ENCODE results near the gene ASPSCR1.
"Not testable (repeated sequence)": the region's sequence is repeated elsewhere in the genome, so short reads cannot be mapped to it uniquely, and the experiment has no call there.

Gene ASPSCR1

GRCh38 chr17:81944858-81945257, 32.6 kb upstream of the ASPSCR1 start:
- TF ChIP-seq CTCF (IDR thresholded peaks at IDR 0.05; ENCODE audit: low read length, missing control alignments): no peak
- DNase-seq (ENCODE audit: low read depth): no peak
- H3K4me3 ChIP-seq (replicated peaks; ENCODE audit: low read depth, low read length): no peak overlapping the region

GRCh38 chr17:81947189-81947588, 30.2 kb upstream of the ASPSCR1 start, which contains the start of gene MYADML2:
TSS of gene MYADML2 (minus strand) at chr17:81947233. CDS start at chr17:81941741, 5,492 bp downstream.
- no peak for TF ChIP-seq CTCF (IDR thresholded peaks at IDR 0.05; ENCODE audit: low read length, missing control alignments)
- H3K4me3 ChIP-seq (replicated peaks; ENCODE audit: low read depth, low read length): no peak within 1 kb of the TSS
- no peak for DNase-seq (ENCODE audit: low read depth)

GRCh38 chr17:81948635-81949378, 28.6 kb upstream of the ASPSCR1 start:
- no peak for TF ChIP-seq CTCF (IDR thresholded peaks at IDR 0.05; ENCODE audit: low read length, missing control alignments)

GRCh38 chr17:81950501-81950900, 26.9 kb upstream of the ASPSCR1 start:
- TF ChIP-seq CTCF (IDR thresholded peaks at IDR 0.05; ENCODE audit: low read length, missing control alignments): no peak
- no peak overlapping the region for H3K4me3 ChIP-seq (replicated peaks; ENCODE audit: low read depth, low read length)
- no peak for DNase-seq (ENCODE audit: low read depth)

More at GRCh38 chr17:81948635-81949378, 28.6 kb upstream of the ASPSCR1 start:
- DNase-seq (ENCODE audit: low read depth): no peak
- H3K4me3 ChIP-seq (replicated peaks; ENCODE audit: low read depth, low read length): no peak overlapping the region

- no peak overlapping the region for H3K4me3 ChIP-seq (replicated peaks; ENCODE audit: low read depth, low read length)
- TF ChIP-seq CTCF (IDR thresholded peaks at IDR 0.05; ENCODE audit: low read length, missing control alignments): no peak
These were observed 25.4 kb upstream of the ASPSCR1 start for GRCh38 chr17:81951785-81952684.

GRCh38 chr17:81952792-81953228, 24.6 kb upstream of the ASPSCR1 start:
- no peak for DNase-seq (ENCODE audit: low read depth)
- no peak for TF ChIP-seq CTCF (IDR thresholded peaks at IDR 0.05; ENCODE audit: low read length, missing control alignments)
- H3K4me3 ChIP-seq (replicated peaks; ENCODE audit: low read depth, low read length): no peak overlapping the region

More at GRCh38 chr17:81951785-81952684, 25.4 kb upstream of the ASPSCR1 start:
- DNase-seq (ENCODE audit: low read depth): no peak

GRCh38 chr17:81953443-81953842, 24.0 kb upstream of the ASPSCR1 start:
- H3K4me3 ChIP-seq (replicated peaks; ENCODE audit: low read depth, low read length); DNase-seq (ENCODE audit: low read depth): not testable (repeated sequence)
